K562 (cell line): ENCODE measurements around the gene RNF2. TPM values are rescaled to one million over a fixed set of nuclear protein-coding genes. Genes with fewer than 3 reads are reported as not detected.

Experiments
- ATF7 ChIP-seq: fragments of 450-650 bp; IDR thresholded peaks from 2 replicates; pipeline ENCODE4 v1.7.1; 2014; ENCODE audit warnings: mild to moderate bottlenecking, moderate library complexity
- BCOR ChIP-seq: fragments of 450-650 bp; IDR thresholded peaks from 2 replicates; pipeline ENCODE4 v1.6.1; 2016
- CREB3L1 ChIP-seq: fragments of 450-650 bp; IDR thresholded peaks from 2 replicates; pipeline ENCODE4 v1.6.1; 2014; ENCODE audit warnings: low read depth, mild to moderate bottlenecking, moderate library complexity, borderline replicate concordance
- EGR1 ChIP-seq: fragments of 450-650 bp; conservative IDR thresholded peaks from 2 replicates; pipeline ENCODE4 v1.6.1; 2017; ENCODE audit warnings: mild to moderate bottlenecking
- KHSRP ChIP-seq: fragments of 450-650 bp; IDR thresholded peaks from 2 replicates; pipeline ENCODE4 v1.6.1; 2017
- KLF1 ChIP-seq: fragments of 450-650 bp; IDR thresholded peaks from 2 replicates; pipeline ENCODE4 v1.6.1; 2016; ENCODE audit warnings: missing genetic modification characterization, missing compliant biosample characterization
- MITF ChIP-seq: IDR thresholded peaks from 2 replicates; pipeline ENCODE4 v1.6.1; 2014; ENCODE audit warnings: antibody characterized with exemption
- MYNN ChIP-seq, 2 experiments: sonication (generic); formaldehyde crosslinking in 1 of 2; IDR thresholded peaks; 2 replicates each; pipeline versions ENCODE4 v1.5.0 to v1.6.1; 2016 to 2020; ENCODE audit warnings: antibody characterized with exemption in 1 of 2, missing genetic modification reagents in 1 of 2
- NFXL1 ChIP-seq: fragments of 450-650 bp; formaldehyde crosslinking; IDR thresholded peaks from 2 replicates; pipeline ENCODE4 v1.4.0; 2021; ENCODE audit warnings: mild to moderate bottlenecking
- NR3C1 ChIP-seq: sonication (generic); formaldehyde crosslinking; IDR thresholded peaks from 2 replicates; pipeline ENCODE4 v1.8.1; 2022; ENCODE audit warnings: missing genetic modification reagents
- PATZ1 ChIP-seq: fragments of 250-450 bp; sonication (Bioruptor Pico); IDR thresholded peaks from 2 replicates; pipeline ENCODE4 v1.5.0; 2020; ENCODE audit warnings: mild to moderate bottlenecking, borderline replicate concordance
- PTBP1 ChIP-seq: fragments of 200-400 bp; formaldehyde crosslinking; IDR thresholded peaks from 2 replicates; pipeline ENCODE4 v1.6.1; 2017; ENCODE audit warnings: low read depth, low read length
- SRSF3 ChIP-seq: fragments of 200-400 bp; formaldehyde crosslinking; IDR thresholded peaks from 2 replicates; pipeline ENCODE4 v1.6.1; 2016; ENCODE audit warnings: mild to moderate bottlenecking, low read length, moderate library complexity; ENCODE audit not compliant: insufficient read depth
- UBTF ChIP-seq, 2 experiments: IDR thresholded peaks; 2 replicates each; pipeline ENCODE4 v1.6.1; 2012; ENCODE audit warnings: improper control_type of control experiment in 2 of 2, low read depth in 2 of 2, low read length in 2 of 2, borderline replicate concordance in 1 of 2
- USF2 ChIP-seq: sonication (generic); formaldehyde crosslinking; IDR thresholded peaks from 2 replicates; pipeline ENCODE4 v1.5.0; 2020; ENCODE audit warnings: missing genetic modification reagents
- YBX1 ChIP-seq: fragments of 450-650 bp; IDR thresholded peaks from 2 replicates; pipeline ENCODE4 v1.7.1; 2016; ENCODE audit warnings: mild to moderate bottlenecking
- ZNF449 ChIP-seq: fragments of 250-450 bp; sonication (Bioruptor Pico); IDR thresholded peaks from 2 replicates; pipeline ENCODE4 v1.8.0; 2022; ENCODE audit warnings: moderate library complexity, mild to moderate bottlenecking, inconsistent platforms
- ZNF507 ChIP-seq: conservative IDR thresholded peaks from 2 replicates; pipeline ENCODE4 v1.6.1; 2017; ENCODE audit warnings: missing genetic modification characterization, missing compliant biosample characterization
- polyA plus RNA-seq, 8 experiments: library from polyadenylated mRNA; depleted of rRNA in 4 of 8; stranded (reverse) in 5 of 8; unstranded in 3 of 8; fragments of >200 nt; fragmentation: Nextera tagmentation in 2 of 8; fragmentation: Illumina TruSeq in 1 of 8; extraction: Ambion mirVana in 2 of 8; extraction: Trizol in 1 of 8; gene quantifications; 2 replicates each; pipeline versions ENCODE4 v1.2.1 to v1.2.3, GENCODE V29; 2011 to 2014; ENCODE audit warnings: inconsistent platforms in 1 of 8, missing spikeins in 1 of 8
- total RNA-seq, 7 experiments: library from RNA; depleted of rRNA in 6 of 7; stranded (reverse); fragments of >200 nt in 6 of 7; fragmentation: Illumina TruSeq in 2 of 7; extraction: Trizol in 2 of 7; gene quantifications; 2 replicates each; pipeline versions ENCODE4 v1.2.1 to v1.2.3, GENCODE V29; 2011 to 2021; ENCODE audit warnings: low replicate concordance in 1 of 7

RNF2 gene
- total and polyA plus RNA-seq, 9 of the 15 experiments (the other 6 are each of a cell fraction or from before 2014, with no cell fraction given): 7.1 to 66.5 (median 32.9) TPM

- TF ChIP-seq NR3C1 (CRISPR knock-in tag): peak; percentile 33; the same call in 1 of the 2 replicates
- TF ChIP-seq EGR1: no peak
- no peak for TF ChIP-seq NFXL1
- TF ChIP-seq ATF7: peak; percentile 59; the same call in 1 of the 2 replicates
- TF ChIP-seq PTBP1: no peak
- TF ChIP-seq USF2 (CRISPR knock-in tag): no peak
- TF ChIP-seq SRSF3: 0 out of 2 replicates have a peak, but pooled peaks have one; percentile 20
- no peak; the same call in 1 of the 2 replicates for TF ChIP-seq PATZ1 (CRISPR knock-in tag)
- no peak for TF ChIP-seq ZNF507 (tag)
- no peak for TF ChIP-seq ZNF449 (CRISPR knock-in tag)
- TF ChIP-seq MYNN (IDR thresholded peaks at IDR 0.05): no peak
- no peak for TF ChIP-seq MYNN (CRISPR knock-in tag; IDR thresholded peaks at IDR 0.05)
- TF ChIP-seq MITF: no peak
- TF ChIP-seq YBX1: no peak
- TF ChIP-seq BCOR: 0 out of 2 replicates have a peak, but pooled peaks have one; percentile 6
- no peak for TF ChIP-seq KHSRP
- peak in 1 of 2 experiments; percentile 38; a peak in 1 of 4 replicates for TF ChIP-seq UBTF (IDR thresholded peaks at IDR 0.05; ENCODE audit: borderline replicate concordance in 1 of 2, low read depth in 2 of 2, low read length in 2 of 2)
- peak; percentile 97 for TF ChIP-seq KLF1
- peak; percentile 70; the same call in 1 of the 2 replicates for TF ChIP-seq CREB3L1
These were observed at the start of gene RNF2 (continued) for GRCh38 chr1:185044981-185045813.
